ENCODE results near the gene ATN1.

DNA sequence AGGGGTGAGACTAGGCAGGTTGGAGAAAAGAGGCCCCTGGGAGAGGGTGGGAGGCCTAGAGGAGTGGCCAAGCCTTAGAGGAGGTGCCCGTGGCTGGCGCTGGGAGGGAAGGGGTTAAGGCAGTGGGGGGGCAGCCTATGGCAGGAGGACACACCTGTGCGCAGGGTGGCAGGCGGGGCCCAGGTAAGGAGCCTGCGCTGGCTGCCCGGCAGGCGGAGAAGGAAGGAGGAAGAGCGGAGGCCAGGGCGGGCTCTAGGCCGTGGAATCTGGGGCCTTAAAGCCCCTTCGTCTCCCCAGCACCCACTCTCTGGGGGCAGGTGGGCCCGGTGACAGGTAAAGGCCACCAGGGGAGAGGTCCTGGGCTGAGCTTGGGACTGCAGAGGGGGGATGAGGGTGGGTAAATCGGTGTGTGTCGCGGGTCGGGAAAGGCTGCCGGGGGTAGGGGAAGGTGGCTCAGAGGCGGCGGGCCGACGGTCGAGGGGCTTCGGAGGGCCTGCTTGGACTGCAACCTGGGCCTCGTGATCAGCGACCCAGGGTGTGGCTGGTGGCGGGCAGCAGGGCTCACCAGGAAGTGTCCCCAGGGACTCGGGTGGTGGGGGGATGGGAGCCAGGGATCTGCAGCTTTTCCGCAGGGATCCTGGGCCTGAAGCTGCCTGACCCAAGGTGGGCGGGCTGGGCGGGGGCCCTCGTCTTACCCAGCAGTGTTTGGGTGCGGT, 35.4 kb downstream of the ATN1 start:
- TF ChIP-seq, protein P1, sequence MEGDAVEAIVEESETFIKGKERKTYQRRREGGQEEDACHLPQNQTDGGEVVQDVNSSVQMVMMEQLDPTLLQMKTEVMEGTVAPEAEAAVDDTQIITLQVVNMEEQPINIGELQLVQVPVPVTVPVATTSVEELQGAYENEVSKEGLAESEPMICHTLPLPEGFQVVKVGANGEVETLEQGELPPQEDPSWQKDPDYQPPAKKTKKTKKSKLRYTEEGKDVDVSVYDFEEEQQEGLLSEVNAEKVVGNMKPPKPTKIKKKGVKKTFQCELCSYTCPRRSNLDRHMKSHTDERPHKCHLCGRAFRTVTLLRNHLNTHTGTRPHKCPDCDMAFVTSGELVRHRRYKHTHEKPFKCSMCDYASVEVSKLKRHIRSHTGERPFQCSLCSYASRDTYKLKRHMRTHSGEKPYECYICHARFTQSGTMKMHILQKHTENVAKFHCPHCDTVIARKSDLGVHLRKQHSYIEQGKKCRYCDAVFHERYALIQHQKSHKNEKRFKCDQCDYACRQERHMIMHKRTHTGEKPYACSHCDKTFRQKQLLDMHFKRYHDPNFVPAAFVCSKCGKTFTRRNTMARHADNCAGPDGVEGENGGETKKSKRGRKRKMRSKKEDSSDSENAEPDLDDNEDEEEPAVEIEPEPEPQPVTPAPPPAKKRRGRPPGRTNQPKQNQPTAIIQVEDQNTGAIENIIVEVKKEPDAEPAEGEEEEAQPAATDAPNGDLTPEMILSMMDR (IDR thresholded peaks at IDR 0.05; ENCODE audit: borderline replicate concordance, extremely low read depth, low read length, poor library complexity, severe bottlenecking): no peak
- no peak for TF ChIP-seq EZH2 (IDR thresholded peaks at IDR 0.05; ENCODE audit: borderline replicate concordance, low read depth, low read length, severe bottlenecking)

Data from DND-41 (cell line).